ENCODE measurements around the gene KLC1.
"Not testable (repeated sequence)": the region's sequence is repeated elsewhere in the genome, so short reads cannot be mapped to it uniquely, and the experiment has no call there.

The KLC1 gene

GRCh38 chr14:103628684-103629502 lies at the start of gene KLC1:
Gene KLC1, plus strand, starts transcription at chr14:103629211. Its CDS starts 25,354 bp downstream, at chr14:103654565.
- DNase-seq = peak; percentile 83

- DNase-seq = no peak
Observed at GRCh38 chr14:103581206-103581605, 47.8 kb upstream of the KLC1 start.

GRCh38 chr14:103581954-103582703 lies 46.9 kb upstream of the KLC1 start:
- no peak for DNase-seq

DNA sequence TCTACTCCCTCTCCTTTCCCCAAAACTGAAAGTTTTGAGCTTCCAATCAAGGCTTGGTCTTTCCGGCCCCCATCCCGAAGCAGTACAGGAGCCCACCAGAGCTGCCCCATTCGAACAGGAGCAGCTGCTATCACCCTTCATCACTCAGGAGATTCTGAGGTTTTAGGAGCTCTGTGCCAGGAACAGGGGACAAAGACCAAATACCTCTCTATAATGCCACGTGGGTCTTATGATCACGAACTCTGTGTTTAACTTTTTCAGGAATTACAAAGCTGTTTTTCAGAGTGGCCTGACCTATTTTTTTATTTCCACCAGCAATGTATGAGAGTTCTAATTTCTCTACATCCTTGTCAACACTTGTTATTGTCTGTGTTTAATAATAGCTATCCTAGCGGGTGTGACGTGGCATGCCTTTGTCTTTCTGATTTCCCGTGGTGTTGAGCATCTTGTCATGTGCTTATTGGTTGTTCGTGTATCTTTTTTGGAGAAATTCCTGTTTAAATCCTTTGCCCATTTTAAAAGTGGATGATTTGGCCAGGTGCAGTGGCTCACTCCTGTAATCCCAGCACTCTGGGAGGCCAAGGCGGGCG lies 44.6 kb upstream of the KLC1 start:
- no peak for DNase-seq

DNA sequence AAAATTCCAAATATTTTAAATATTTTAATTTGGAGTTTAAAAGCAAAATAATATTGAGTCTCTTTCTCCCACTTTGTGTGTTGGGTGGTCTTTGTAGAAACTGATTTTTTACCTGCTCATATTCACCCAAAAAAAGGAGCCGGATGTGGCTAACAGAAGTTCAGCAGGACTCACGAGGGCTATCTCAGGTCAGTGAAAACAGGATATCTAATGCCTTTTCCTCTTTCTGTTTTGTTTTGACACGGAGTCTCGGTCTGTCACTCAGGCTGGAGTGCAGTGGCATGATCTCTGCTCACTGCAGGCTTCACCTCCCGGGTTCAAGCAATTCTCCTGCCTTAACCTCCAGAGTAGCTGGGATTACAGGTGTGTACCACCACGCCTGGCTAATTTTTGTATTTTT lies 35.4 kb upstream of the KLC1 start:
- peak; percentile 2 for DNase-seq

DNA sequence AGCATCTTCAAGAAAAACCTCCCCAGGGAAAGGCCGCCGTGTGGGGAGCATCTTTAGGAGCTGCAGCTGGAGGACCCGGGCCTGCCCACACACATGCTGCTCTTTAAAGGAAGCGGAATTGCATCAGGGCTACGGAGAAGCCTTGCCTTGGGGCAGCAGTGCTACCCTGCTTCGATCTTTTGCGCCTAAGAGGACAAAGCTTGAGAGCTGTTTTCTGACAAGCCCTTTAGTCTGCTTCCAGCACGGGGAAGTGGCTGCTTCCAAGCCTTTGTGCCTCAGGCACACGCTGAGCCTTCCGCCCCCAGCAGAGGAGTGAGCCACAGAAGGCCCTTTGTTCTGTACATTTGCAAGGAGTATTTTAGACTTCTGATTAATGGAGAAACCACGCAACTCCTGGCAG lies 34.7 kb upstream of the KLC1 start:
- no peak for DNase-seq

DNA sequence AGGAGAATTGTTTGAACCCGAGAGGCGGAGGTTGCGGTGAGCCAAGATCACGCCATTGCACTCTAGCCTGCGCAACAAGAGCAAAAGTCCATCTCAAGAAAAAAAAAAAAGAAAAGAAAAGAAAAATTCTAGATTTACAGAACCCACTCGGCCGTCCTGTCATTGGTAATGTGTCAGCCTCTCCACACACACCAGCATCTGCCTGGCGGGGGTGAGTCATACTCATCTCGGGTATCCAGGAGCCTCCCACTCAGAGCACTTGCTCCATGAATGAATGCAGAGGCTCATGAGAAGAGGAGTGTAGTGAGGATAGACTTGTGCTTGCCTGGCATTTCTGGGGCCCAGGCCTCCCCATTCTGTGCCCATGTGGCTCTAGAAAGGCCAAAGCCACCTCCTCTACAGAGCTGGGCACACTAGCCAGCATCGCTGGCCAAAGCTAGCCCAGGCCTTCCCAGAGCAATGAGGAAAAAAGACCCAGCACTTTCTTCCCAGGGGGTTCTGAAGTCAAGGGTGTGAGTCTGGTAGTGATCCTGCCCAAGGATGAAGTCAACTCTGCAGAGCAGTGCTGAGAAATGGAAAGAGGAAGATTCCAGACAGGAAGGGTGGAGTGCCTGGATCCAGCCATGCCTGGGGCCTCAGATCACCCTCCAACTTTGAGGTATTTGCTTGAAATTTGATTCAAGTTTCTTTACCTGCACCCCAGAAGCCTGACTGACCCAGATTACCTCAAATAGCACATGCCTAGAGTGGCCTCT lies 31.2 kb upstream of the KLC1 start:
- no peak for DNase-seq

DNA sequence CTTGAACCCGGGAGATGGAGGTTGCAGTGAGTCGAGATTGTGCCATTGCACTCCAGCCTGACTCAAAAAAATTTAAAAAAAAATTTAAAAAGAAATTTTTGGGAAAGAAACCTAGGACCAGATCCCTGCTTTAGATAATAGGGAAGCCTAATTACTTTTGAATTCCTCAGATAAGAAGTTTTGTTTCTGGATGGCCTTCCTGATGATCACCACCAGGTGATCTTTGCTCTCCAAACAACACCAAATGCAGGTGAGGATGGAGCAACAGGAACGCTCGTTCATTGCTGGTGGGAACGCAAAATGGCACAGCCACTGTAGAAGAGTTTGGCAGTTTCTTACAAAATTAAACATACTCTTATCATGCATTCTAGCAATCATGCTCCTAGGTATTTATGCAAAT lies 28.5 kb upstream of the KLC1 start:
- no peak for DNase-seq

GRCh38 chr14:103604620-103605019 lies 24.4 kb upstream of the KLC1 start:
- no peak for DNase-seq

GRCh38 chr14:103606963-103607668 lies 21.9 kb upstream of the KLC1 start:
- DNase-seq = peak; percentile 68

- no peak for DNase-seq
Observed at GRCh38 chr14:103607822-103608221, 21.2 kb upstream of the KLC1 start.

GRCh38 chr14:103609081-103609480 lies 19.9 kb upstream of the KLC1 start:
- not testable (repeated sequence) for DNase-seq

GRCh38 chr14:103611215-103611614 lies 17.8 kb upstream of the KLC1 start:
- DNase-seq = no peak

DNA sequence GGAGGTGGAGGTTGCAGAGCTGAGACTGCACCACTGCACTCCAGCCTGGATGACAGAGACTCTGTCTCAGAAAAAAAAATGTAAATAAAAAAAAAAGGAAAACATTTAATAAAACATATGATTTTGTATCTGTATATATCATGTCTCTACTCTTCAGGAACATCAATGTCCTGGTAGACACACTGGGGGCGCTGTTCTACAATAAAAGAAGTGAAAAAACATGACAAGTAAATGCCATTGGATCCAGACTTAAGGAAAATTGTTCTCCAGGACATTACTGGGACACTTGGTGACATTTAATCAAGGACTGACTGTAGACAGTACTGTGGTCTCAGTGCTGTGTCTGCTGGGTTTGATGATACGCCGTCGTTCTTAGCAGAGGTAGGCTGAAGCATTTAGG lies 15.5 kb upstream of the KLC1 start:
- DNase-seq = no peak

DNA sequence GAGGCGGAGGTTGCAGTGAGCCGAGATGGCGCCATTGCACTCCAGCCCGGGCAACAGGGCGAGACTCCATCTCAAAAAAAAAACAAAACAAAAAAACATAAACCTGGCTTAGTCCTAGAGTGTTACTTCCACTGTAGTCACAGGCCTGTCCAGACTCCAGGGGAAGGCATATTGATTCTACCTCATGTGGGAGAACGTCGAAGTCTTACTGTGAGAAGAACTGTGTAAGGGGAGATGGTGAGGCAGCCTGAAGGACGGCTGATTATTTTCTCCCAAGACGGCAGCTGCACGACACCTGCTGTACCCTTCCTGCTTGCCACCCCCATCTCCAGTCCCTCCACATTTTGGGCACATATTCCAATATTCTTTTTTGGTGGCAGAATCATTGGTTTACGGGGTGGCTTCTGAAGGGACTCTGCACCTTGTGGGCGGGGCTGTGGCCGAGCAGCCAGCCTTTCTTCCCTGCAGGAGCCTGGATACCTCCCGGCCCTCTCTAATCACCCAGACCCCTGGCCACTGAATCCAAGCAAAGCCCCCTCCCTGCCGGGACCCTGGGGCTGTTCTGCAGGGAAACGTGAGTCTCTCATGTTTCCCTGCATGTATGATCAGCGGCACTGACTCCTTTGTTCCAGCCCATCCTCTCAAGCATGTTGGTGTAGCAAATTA lies 12.2 kb upstream of the KLC1 start:
- no peak for DNase-seq

- DNase-seq = no peak
Observed at GRCh38 chr14:103619057-103619456, 10.0 kb upstream of the KLC1 start.

- no peak for DNase-seq
Observed at GRCh38 chr14:103621860-103622259, 7.2 kb upstream of the KLC1 start.

DNA sequence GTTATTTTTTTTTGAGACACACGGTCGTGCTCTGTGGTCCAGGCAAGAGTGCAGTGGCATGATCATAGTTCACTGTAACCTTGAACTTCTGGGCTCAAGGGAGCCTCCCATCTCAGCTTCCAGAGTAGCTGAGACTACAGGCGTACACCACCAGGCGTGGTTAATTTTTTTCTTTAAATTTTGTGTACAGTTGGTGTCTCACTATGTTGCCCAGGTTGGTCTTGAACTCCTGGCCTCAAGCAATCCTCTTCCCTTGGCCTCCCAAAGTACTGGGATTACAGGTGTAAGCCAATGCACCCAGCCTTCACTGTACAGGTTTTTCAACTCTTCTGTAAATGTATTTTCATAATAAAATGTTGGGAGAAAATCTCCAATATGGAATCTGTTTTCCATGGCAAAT lies 5.7 kb upstream of the KLC1 start:
- no peak for DNase-seq

GRCh38 chr14:103623883-103624482 lies 5.0 kb upstream of the KLC1 start:
- DNase-seq = no peak

GRCh38 chr14:103624860-103625259 lies 4.2 kb upstream of the KLC1 start:
- DNase-seq = no peak

GRCh38 chr14:103625356-103626095 lies 3.5 kb upstream of the KLC1 start:
- DNase-seq = peak; percentile 56
